Lung (tissue), 12 donors: Measurements from ENCODE around the gene DPYSL5. TPM values are rescaled to one million over a fixed set of nuclear protein-coding genes. Genes with fewer than 3 reads are reported as not detected.

Source experiments
- ATAC-seq: fragments of 200-7000 bp; cut with Tn5 transposase; one replicate; pipeline ENCODE4 v1.9.1; 2020; ENCODE audit warnings: moderate number of reproducible peaks; ENCODE audit not compliant: insufficient read depth, low FRiP score
- DNase-seq, 3 donors: peaks; one replicate each; pipeline ENCODE4 v3.0.0-alpha.2; 2013 to 2017
- H3K27ac ChIP-seq, 2 donors: one replicate each; pipeline ENCODE4 v1.5.1; 2013; ENCODE audit warnings: mild to moderate bottlenecking in 2 of 2, moderate library complexity in 2 of 2, control low read depth in 1 of 2, inconsistent platforms in 1 of 2, low read depth in 1 of 2, low read length in 1 of 2
- H3K27me3 ChIP-seq, 3 donors: one replicate each; pipeline ENCODE4 v1.5.1; 2013; ENCODE audit warnings: low read length in 2 of 3; ENCODE audit not compliant: control insufficient read depth in 3 of 3, insufficient read depth in 3 of 3
- H3K36me3 ChIP-seq, 4 donors: one replicate each; pipeline ENCODE4 v1.5.1; 2013; ENCODE audit warnings: low read length in 4 of 4, mild to moderate bottlenecking in 1 of 4, moderate library complexity in 1 of 4; ENCODE audit not compliant: control insufficient read depth in 4 of 4, insufficient read depth in 4 of 4
- H3K4me1 ChIP-seq, 5 donors: one replicate each; pipeline ENCODE4 v1.5.1; 2013; ENCODE audit warnings: low read length in 5 of 5, mild to moderate bottlenecking in 2 of 5, moderate library complexity in 1 of 5; ENCODE audit not compliant: control insufficient read depth in 5 of 5, insufficient read depth in 5 of 5
- H3K4me3 ChIP-seq: one replicate; pipeline ENCODE4 v1.5.1; 2013; ENCODE audit warnings: mild to moderate bottlenecking, control low read depth, moderate library complexity
- H3K9ac ChIP-seq, 2 donors: one replicate each; pipeline ENCODE4 v1.5.1; 2013; ENCODE audit warnings: low read length in 2 of 2, control low read depth in 1 of 2; ENCODE audit not compliant: insufficient read depth in 1 of 2
- H3K9me3 ChIP-seq, 4 donors: one replicate each; pipeline ENCODE4 v1.5.1; 2013; ENCODE audit warnings: low read length in 3 of 4, mild to moderate bottlenecking in 1 of 4, moderate library complexity in 1 of 4; ENCODE audit not compliant: control insufficient read depth in 4 of 4, insufficient read depth in 3 of 4
- CTCF ChIP-seq: IDR thresholded peaks from 2 replicates; pipeline ENCODE4 v1.5.1; 2012; ENCODE audit warnings: mild to moderate bottlenecking; ENCODE audit errors: control extremely low read depth, extremely low read depth
- WGBS, 2 donors: extraction: QIAGEN DNeasy Blood & Tissue Kit; methylation state at CpG; one replicate each; pipeline ENCODE4 v1.1.7; 2013; 5-methylcytosine and 5-hydroxymethylcytosine counted together
- polyA plus RNA-seq, 2 donors: library from polyadenylated mRNA; stranded (reverse); fragments of 200-250 nt; gene quantifications; one replicate each; pipeline ENCODE4 v1.2.1, GENCODE V29; 2013
- total RNA-seq, 2 donors: library from RNA; depleted of rRNA in 1 of 2; stranded (reverse); fragments of >200 nt in 1 of 2; gene quantifications; one replicate each; pipeline ENCODE4 v1.2.1, GENCODE V29; 2014 to 2021
- donor health status: control.
- donor health status: control.
- donor health status: Bipolar disorder and iron deficiency.
- donor health status: healthy.
- donor health status: DM: yes; HTN: yes; CAD: no.

DPYSL5 gene
- total and polyA plus RNA-seq, 4 donors: 0.09 TPM; not detected in 3

DNA sequence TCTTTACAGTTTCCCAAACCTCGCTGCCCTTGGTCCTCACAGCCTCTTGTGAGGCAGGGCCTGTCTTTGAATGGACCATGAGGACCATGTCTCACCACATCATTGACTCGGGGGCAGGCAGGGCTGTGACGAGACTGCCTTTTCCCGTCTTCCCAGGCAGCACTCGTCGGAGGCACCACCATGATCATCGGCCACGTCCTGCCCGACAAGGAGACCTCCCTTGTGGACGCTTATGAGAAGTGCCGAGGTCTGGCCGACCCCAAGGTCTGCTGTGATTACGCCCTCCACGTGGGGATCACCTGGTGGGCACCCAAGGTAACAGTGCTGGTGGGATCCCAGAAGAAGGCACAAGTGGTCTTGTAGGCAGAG lies 76.8 kb downstream of the DPYSL5 start:
- H3K27me3 ChIP-seq: no peaks in the 10 kb centered on the region
- no peak overlapping the region for H3K9ac ChIP-seq
- H3K9me3 ChIP-seq: no peaks in the 10 kb centered on the region
- DNase-seq (no peak), ATAC-seq (no peak)
- no peak overlapping the region for H3K27ac ChIP-seq
- TF ChIP-seq CTCF: no peak
- H3K4me1 ChIP-seq: peaks cover 0 to 8% (median 0%) of the 10 kb centered on the region in 5 donors
- WGBS, 2 donors: 93 to 96% methylated on average over 14 of the region's 14 CpGs
- H3K36me3 ChIP-seq: no peaks in the 10 kb centered on the region
- H3K4me3 ChIP-seq: no peak overlapping the region

DNA sequence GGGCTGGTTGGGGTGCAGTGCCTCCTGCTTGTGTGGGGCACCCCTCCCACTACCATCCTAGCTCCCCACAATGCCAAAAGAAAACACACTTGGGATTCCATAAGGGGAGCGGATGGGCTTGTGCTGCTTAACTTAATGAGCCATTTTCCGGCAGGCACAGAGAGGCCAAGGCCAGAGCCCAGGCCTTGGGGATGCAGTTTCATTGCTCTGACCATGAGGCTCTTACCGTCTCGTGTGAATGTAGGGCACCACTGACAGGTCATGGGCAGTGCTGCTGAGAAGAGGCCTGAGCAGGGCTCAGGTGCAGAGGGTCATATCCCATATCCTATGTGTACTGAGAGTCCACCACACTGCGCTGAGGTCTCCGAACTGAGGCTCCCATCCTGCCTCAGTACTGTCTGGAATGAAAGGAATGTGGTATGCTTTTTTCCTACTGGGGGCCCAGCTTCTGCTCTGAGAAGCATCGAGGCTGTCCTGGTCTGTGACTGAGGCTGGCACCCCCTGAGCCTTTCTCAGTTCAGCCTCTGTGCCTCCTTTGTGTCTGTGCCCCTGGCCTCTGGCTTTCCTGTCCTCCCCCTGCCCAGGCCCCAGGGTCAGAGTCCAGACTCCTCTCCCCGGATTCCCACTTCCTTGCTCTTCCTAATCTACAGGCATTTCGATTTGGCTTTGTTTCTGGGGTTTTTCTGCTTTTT lies 77.3 kb downstream of the DPYSL5 start:
- H3K27ac ChIP-seq: no peak overlapping the region
- no peaks in the 10 kb centered on the region for H3K27me3 ChIP-seq
- H3K36me3 ChIP-seq: no peaks in the 10 kb centered on the region
- no peak for DNase-seq
- H3K9ac ChIP-seq: no peak overlapping the region
- no peak overlapping the region for H3K4me3 ChIP-seq
- ATAC-seq: no peak
- peaks cover 0 to 8% (median 0%) of the 10 kb centered on the region in 5 donors for H3K4me1 ChIP-seq
- 61 to 85% methylated on average over 9 of the region's 9 CpGs for WGBS, 2 donors
- no peaks in the 10 kb centered on the region for H3K9me3 ChIP-seq
- no peak for TF ChIP-seq CTCF

GRCh38 chr2:26927221-26927620 lies 79.3 kb downstream of the DPYSL5 start:
- DNase-seq: no peak

More at GRCh38 chr2:26927221-26927620, 79.3 kb downstream of the DPYSL5 start:
- Histone ChIP-seq H3K4me3 (no peak overlapping the region), H3K9ac (no peak overlapping the region), H3K36me3 (no peaks in the 10 kb centered on the region), H3K9me3 (no peaks in the 10 kb centered on the region), H3K27me3 (no peaks in the 10 kb centered on the region), H3K27ac (no peak overlapping the region), H3K4me1 (peaks cover 0 to 8% (median 0%) of the 10 kb centered on the region in 5 donors)
- ATAC-seq: no peak
- TF ChIP-seq CTCF: no peak
- WGBS, 2 donors: 92 to 98% methylated on average over 9 of the region's 9 CpGs
